Hepatic stellate cell (primary cell): ENCODE data around the gene TCF7L2.
"Not testable (repeated sequence)": the region's sequence is repeated elsewhere in the genome, so short reads cannot be mapped to it uniquely, and the experiment has no call there.

ENCODE experiments used
- DNase-seq: peaks from one replicate; pipeline ENCODE4 v3.0.0; 2011; ENCODE audit warnings: low spot score

TCF7L2 gene

GRCh38 chr10:113047605-113047962 is 97.5 kb downstream of the TCF7L2 start:
- no peak for DNase-seq

DNA sequence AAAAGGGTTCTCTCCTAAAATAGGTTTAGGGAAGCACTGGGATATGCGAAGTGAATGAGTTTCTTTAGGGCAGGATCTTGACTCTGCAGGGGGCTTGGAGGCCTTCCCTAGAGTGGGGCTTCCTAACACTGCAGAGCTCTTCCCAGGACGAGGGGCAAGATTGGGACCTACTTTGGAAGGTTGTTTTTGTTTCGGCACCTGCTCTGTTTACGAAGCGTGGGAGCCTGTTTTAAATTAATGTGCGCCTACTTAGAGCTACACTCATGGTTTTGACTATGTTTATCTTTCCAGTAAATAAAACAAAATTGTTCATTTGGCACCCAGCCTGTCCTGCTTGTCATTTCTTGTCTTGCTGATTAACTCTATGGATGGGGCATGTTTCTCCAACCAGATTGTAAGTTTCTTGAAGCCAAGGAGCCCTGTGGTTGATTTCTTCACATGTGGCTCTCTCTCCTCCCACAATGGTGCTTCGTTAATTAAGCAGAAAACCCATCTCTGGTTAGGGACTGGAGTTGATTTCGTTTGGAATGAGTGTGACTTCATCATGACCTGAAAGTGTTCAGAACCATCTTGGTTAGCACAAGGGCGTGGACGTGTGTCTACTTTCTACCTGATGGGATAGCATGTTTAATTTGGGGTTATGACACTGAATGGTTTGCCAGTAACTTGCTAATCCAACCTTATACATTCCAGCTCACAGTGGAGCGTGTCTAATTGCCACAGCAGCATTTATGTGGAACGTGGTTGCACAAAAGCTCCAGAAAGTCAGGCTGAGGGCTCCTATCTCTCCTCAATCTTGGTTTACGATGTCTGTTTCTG is 98.1 kb downstream of the TCF7L2 start:
- DNase-seq: no peak

- no peak for DNase-seq
Measured at GRCh38 chr10:113049881-113050280, 99.8 kb downstream of the TCF7L2 start.

DNA sequence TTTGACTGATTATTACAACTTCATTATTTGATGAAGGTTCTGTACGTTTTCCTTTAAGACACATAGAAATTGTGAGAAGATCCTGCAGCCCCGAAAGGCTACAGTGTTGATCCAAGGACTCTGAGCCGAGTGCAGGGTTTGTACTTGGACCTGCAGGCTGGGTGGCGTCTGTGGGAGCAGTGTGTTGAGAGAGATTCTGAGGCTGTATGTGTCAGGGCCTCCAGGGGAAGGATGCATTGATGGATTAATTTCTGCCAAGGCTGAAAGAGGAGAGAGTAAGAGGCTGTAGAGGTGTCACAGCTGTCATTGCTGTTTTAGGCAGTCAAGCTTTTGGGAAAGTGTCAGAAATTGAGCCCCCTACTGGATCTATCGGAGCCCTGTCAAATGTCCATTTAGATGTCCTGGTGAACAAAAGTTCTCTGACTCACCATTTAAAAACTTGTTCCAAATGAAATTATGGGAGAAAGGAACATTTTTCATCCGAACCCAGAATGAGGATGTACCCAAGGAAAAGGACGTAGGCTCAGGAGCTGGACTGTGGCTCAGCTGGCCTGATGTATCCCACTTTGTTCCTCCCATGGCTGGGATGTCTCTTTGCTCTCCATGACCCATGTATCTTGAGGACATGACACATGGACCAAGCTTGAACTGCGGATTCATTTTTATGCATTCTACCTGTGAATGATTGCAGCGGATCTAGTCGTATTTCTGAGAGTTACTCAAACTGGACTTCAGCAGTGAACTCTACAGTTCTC is 102.2 kb downstream of the TCF7L2 start:
- DNase-seq: no peak

DNA sequence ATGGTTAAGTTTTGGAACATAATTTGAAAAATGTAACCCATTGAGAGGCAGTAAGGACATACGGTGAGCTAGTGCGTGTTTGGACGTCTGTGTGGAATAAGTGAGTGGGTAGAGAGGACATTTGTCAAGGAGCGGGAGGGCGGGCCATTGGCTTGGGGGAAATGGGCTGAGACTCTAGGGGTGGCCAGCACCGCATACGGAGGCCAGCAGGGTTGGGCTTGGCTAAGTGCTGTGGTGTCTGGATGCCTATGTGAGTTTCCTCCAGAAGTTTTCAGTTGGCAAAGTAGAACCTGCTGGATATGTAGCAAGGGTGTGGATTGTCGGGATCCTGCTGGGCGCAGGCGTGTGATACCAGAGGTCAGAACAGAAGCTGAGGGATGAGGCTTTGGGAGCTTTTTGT is 103.0 kb downstream of the TCF7L2 start:
- DNase-seq: no peak

DNA sequence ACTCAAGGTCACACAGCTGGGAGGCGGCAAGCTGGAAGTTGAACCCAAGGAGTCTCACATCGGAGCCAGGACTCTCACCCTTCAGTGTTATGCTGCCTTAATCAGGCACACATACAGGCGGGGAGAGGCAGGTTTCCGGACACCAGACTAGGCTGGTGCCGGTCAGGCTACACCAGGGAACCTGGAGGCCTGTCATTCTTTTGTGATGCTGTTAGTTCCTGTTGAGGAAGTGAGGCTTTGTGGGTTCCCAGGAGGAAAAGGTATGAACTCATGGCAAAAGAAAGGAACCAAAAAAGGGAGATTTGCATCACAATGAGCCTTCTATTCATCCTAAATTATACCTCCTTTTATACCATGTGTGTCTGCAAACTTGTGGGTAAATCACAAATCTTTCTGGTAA is 103.8 kb downstream of the TCF7L2 start:
- no peak for DNase-seq

GRCh38 chr10:113055458-113055857 is 105.4 kb downstream of the TCF7L2 start:
- no peak for DNase-seq

GRCh38 chr10:113056030-113056429 is 106.0 kb downstream of the TCF7L2 start:
- DNase-seq: no peak

DNA sequence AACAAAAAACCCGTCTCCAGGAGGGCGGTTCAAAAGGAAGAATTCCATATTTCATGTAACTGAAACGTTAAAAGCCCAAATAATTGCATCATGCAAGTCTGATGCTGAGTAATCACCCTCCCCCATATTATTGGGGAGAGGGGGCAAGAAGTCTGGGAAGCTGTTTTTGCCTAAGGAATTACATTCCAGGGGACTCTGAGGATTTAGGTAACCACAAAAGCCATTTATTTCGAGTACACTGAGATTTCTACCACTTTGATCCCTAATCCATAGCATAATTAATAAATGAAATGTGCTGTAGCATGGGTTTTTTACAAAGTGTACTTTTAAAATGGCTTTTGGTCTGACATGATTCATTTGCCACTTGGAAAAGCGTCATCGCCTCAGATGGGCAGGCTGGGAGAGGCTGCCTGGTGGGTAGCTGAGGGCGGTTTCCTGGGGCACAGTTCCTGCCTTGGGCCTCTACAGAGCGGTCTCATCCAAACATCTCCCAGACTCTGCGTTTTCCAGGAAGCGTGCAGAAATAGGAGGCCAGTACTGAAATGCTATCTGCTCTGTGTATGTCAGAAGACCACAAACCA is 106.5 kb downstream of the TCF7L2 start:
- DNase-seq: no peak

- no peak for DNase-seq
Measured at GRCh38 chr10:113057948-113058522, 108.0 kb downstream of the TCF7L2 start.

- peak; percentile 60 for DNase-seq
Measured at GRCh38 chr10:113058523-113059370, 108.7 kb downstream of the TCF7L2 start.

GRCh38 chr10:113059371-113059780 is 109.3 kb downstream of the TCF7L2 start:
- peak; percentile 53 for DNase-seq

GRCh38 chr10:113060201-113061053 is 110.4 kb downstream of the TCF7L2 start:
- DNase-seq: no peak

- DNase-seq: no peak
Measured at GRCh38 chr10:113061054-113061430, 111.0 kb downstream of the TCF7L2 start.

GRCh38 chr10:113061557-113061956 is 111.5 kb downstream of the TCF7L2 start:
- no peak for DNase-seq

DNA sequence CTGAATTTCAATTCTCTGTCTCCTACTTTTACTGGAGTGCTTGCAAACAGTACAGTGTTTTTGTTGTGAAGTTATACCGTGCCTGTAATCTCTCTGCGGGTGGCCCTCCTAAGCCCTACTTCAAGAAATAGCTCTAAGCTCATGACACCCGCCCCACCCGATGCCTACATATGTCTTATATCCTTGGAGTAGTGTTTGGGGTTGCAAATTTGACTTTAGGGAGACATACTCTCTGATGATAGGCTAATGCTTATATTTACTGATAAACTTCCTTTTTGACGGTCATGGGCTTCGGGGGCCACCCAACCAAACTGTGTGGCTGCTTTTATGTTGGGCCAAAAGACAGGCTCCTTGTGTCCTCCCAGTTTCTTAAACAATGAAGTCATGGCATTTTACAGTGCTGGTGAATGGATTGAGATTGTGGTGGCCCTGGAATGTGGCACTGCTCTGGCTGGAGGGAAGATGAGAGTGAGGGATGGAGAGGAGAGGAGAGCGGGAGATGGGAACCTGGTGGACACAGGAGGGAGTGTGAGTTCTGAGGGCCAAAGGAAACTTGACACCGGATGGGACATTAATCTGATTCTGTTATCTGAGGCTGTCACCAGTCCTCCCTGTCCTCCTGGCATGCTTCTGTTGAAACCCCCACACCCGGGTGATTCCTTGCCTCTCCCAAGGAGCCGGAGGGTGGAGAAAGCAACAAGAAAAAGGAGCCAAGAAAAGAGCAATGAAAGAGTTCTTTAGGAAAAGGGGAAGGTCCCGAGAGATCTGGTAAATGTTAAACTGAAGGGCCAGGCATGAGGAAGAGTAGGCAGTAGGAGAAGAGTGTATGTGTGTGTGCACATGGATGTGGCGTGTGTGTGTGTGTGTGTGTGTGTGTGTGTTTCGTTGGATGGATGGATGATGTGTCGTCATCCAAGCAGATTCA is 113.3 kb downstream of the TCF7L2 start:
- peak; percentile 53 for DNase-seq

DNA sequence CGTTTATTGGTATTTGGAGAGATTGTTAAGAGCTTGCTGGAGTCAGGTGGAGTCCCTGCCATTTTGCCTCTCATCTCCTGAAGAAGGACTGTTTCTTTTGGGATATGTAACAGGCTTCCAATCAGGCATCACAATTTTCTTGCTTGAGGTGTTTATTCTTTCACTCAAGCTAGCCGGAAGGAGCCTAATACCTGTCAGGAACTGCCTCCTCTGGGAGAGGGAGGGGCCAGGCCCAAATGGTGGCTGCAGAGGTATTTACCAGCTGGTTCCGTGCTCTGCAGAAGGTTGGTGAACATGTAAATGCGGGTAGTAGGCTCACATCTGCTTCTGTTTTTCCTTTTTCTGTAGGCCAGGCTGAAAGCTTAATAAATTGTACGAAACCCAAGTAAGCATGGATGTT is 114.0 kb downstream of the TCF7L2 start:
- DNase-seq: no peak

DNA sequence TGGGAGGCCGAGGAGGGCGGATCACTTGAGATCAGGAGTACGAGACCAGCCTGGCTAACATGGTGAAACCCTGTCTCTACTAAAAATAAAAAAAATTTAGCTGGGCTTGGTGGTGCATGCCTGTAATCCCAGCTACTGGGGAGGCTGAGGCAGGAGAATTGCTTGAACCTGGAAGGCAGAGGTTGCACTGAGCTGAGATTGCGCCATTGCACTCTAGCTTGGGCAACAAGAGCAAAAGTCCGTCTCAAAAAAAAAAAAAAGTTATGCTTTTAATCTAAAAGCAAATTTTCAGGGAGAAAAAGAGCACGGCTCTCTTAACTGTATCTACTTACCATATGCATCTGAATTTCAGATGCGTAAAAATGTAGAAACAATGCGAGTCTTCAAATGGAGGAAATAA is 116.1 kb downstream of the TCF7L2 start:
- DNase-seq: not testable (repeated sequence)

DNA sequence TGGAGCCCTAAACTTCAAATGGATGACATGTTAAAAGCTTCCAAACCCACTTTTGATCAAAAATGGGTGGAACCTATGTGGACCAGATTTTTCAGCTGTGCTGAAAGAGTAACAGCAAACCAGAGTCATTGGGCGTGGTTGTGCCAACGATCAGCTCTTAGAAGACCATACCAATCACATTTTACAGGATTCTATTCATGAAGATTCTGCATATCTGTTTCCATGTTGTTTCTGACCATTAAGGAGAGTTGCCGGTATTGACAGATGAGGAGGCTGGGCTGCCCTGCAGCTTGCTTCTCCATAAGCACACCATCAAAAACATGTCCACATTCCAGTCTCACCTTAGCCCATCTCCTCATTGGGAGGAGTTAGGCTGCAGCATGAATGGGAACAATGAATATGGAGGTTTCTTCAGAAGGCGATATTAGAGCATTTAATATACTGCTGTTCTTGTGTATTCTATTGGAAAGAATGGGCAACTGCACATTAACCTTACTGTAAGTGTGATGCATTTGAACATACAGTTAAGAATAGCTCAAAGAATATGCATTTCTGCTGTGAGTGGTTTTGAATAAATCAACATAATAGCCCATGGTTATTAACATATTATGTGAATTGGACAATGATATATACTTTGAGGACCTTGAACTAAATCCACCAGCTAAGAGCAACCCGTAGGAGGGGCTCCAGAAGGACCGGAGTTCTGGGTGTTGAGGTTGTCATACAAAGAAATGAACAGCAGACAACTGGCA is 116.7 kb downstream of the TCF7L2 start:
- no peak for DNase-seq
